Suprapubic skin (tissue), 4 donors: Measurements from ENCODE around the gene YKT6.

ENCODE experiments used
- EP300 ChIP-seq: sonication (generic); formaldehyde crosslinking; IDR thresholded peaks from one replicate; pipeline ENCODE4 v1.6.1; 2017; ENCODE audit warnings: antibody characterized with exemption
- POLR2A ChIP-seq, 2 donors: fragments of 450-650 bp; IDR thresholded peaks; one replicate each; pipeline ENCODE4 v1.6.1; 2017; ENCODE audit warnings: antibody characterized with exemption in 2 of 2, mild to moderate bottlenecking in 2 of 2, moderate library complexity in 2 of 2
- POLR2AphosphoS5 ChIP-seq, 3 donors: sonication (generic); formaldehyde crosslinking; IDR thresholded peaks; one replicate each; pipeline ENCODE4 v1.6.1; 2017; ENCODE audit warnings: antibody characterized with exemption in 3 of 3
- TF ChIP-seq, protein P1 (sequence below), 2 donors: fragments of 200-600 bp in 1 of 2; fragments of 450-650 bp in 1 of 2; sonication (generic) in 1 of 2; IDR thresholded peaks; one replicate each; pipeline ENCODE4 v1.5.1; 2016 to 2019; ENCODE audit warnings: antibody characterized with exemption in 2 of 2, mild to moderate bottlenecking in 1 of 2, moderate library complexity in 1 of 2

- TF ChIP-seq, protein P1, sequence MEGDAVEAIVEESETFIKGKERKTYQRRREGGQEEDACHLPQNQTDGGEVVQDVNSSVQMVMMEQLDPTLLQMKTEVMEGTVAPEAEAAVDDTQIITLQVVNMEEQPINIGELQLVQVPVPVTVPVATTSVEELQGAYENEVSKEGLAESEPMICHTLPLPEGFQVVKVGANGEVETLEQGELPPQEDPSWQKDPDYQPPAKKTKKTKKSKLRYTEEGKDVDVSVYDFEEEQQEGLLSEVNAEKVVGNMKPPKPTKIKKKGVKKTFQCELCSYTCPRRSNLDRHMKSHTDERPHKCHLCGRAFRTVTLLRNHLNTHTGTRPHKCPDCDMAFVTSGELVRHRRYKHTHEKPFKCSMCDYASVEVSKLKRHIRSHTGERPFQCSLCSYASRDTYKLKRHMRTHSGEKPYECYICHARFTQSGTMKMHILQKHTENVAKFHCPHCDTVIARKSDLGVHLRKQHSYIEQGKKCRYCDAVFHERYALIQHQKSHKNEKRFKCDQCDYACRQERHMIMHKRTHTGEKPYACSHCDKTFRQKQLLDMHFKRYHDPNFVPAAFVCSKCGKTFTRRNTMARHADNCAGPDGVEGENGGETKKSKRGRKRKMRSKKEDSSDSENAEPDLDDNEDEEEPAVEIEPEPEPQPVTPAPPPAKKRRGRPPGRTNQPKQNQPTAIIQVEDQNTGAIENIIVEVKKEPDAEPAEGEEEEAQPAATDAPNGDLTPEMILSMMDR (IDR thresholded peaks at IDR 0.05) = no peak
- TF ChIP-seq POLR2A (IDR thresholded peaks at IDR 0.05) = no peak
- TF ChIP-seq EP300 = no peak
- TF ChIP-seq POLR2AphosphoS5 (IDR thresholded peaks at IDR 0.05) = no peak
Observed at GRCh38 chr7:44222074-44222473, 21.3 kb downstream of the YKT6 start.
